NCI-H187 (cell line): Measurements from ENCODE around the gene LRP5.
"Not testable (repeated sequence)": the region's sequence is repeated elsewhere in the genome, so short reads cannot be mapped to it uniquely, and the experiment has no call there.

Experiments
- DNase-seq, 2 experiments: peaks; one replicate each; lab custom pipeline; 2025; lab: John Stamatoyannopoulos, UW

Gene LRP5

DNA sequence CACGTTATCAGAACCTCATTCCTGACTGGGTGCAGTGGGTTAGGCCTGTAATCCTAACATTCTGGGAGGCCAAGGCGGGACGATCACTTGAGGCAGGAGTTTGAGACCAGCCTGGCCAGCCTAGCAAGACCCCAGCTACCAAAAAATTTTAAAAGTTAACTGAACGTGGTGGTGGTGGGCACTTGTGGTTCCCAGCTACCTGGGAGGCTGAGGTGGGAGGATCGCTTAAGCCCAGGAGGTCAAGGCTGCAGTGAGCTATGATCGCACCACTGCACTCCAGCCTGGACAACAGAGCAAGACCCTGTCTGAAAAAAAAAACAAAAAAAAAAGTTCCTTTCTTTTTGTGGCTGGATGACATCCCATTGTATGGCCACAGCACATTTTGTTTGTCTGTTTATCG, 80.4 kb downstream of the LRP5 start:
- DNase-seq = no peak

DNA sequence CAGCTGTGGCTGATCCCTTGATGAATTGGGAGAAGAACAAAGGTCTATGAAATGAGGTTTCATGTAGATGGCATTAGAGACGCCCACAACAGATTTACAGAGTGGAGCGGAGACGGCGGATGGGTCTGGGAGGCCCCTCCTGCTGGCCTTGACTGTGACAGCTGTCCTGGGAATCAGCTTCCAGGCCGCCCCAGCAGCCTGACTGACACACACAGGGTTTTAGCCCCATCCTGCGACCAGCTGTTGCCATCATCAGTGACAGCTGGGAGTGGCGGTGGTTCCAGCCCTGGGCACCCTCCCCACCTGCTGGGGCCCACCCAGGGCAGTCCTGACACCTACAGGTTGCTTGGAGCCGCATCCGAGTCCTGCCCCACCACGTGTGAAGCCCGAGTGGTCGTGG, 84.1 kb downstream of the LRP5 start:
- DNase-seq = no peak

DNA sequence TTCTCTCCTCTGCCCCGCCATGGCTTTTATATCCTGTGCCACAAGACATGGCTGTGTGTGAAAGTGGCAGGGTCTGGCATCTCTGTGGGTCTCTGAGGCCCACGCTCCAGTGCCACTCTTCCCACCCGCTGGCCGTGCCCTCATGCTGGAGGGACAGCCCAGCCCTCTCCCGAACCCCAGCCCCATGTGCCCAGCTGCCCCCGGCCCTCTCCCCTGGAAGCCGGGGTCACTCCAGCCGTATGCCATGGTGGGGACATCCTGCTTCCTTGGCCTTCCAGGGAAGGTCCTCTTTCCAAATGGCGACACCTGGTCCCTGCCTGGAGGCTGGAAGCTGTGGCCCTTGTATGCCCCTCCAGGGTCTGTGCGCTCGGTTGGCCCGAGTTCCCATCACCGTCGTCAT, 84.9 kb downstream of the LRP5 start:
- DNase-seq = no peak

DNA sequence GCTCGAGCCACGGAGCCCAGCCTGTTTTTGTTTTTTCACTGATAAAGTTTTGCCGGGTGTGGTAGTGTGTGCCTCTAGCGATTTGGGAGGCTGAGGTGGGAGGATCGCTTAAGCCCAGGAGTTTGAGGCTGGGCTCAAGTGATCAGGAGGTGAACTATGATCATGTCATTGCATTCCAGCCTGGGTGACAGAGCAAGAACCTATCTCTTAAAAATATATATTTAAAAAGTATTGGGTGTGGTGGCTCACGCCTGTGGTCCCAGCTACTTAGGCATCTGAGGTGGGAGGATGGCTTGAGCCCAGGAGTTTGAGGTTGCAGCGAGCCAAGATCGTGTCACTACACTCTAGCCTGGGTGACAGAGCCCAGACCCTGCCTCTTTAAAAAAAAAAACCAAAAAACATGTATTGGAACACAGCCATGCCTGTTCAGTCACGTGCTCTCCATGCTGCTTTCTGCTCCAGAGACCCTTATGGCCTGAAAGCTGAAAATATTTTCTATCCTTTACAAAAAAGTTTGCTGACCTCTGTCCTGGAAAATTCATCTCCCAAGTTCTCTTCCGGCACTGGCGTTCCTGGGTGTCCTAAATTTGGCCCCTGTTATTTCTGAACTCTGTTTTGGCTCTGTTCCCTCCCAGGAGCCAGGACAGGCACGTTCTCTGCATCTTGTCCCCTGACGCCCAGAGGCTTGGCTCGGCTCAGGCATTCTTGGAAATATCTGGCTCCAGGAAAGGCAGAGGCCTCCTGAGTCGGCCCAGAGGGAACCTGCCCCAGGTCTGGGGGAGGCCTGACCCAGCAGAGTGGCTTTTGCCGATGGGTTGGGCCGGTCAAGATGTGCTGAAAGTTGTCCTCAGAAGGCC, 86.8 kb downstream of the LRP5 start:
- no peak for DNase-seq

DNA sequence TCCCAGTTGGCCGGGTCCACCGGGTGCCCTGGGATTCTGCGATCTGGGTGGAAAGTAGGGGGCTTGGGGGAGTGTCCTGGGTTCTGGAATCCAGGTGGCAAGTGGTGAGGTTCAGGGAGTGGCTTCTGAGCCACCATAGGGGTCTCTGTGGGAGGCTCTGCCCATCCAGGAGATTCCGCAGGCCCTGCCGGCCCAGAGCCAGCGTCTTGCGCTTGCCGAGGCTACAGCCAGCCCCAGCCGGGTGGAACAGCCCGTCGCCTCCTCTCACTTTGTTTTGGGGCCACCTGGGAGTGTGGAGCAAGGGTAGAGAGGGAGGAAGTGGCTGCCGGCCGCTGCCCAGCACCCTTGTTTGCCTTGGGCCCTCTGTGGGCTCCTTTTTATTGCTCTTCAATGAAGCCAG, 87.5 kb downstream of the LRP5 start:
- DNase-seq = no peak

DNA sequence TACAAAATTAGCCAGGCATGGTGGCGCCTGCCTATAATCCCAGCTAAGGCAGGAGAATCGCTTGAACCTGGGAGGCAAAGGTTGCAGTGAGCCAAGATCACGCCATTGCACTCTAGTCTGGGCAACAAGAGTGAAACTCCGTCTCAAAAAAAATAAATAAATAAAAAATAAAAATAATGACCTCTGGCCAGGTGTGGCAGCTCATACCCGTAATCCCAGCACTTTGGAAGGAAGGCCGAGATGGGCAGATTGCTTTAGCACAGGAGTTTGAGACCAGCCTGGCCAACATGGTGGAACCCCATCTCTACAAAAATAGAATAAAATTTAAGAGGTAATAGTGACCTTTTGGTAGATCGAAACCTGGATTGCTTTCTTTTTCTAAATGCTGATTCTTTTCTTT, 88.2 kb downstream of the LRP5 start:
- DNase-seq = not testable (repeated sequence)

DNA sequence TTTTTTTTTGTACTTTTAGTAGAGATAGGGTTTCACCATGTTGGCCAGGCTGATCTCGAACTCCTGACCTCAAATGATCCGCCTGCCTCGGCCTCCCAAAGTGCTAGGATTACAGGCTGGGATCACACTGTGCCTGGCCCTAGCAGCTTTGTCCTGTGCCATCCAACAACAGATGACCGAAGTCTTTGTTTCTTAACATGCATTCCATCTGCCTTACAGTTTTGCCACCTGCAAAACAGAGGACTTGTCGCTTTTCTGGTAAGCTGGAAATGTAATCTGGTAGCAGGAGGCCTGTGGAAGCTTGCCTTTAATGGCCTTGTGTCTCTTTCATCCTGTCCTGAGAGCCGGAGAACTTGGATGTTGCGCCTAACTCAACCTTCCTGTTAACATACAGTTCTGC, 89.5 kb downstream of the LRP5 start:
- no peak for DNase-seq

DNA sequence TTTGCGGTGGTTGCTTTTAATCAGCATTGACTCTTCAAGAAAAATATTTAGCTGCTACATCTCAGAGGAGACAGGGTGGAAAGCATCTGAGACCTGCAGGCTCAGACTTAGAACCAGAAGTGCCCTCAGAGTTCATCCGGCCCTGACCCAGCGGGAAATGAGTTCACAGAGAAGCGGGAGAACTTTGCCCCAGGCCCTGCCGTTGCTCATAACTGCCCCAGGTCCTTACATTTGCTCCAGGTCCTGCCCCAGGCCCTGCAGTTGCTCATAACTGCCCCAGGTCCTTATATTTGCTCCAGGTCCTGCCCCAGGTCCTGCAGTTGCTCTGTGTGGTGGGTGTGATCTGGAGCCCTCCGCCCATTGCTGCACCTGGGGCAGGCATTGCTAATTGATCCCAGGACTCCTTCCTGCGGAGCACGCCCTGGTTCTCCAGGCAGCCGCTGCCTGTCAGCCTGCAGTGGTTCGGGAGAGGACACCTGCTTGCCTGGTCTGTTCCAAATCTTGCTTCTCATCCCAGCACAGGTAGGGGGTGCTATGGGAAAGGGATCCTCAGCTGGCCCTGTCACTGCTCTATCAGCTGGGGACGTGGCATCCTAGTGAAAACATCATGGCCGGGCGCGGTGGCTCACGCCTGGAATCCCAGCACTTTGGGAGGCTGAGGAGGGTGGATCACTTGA, 90.1 kb downstream of the LRP5 start:
- DNase-seq = no peak

DNA sequence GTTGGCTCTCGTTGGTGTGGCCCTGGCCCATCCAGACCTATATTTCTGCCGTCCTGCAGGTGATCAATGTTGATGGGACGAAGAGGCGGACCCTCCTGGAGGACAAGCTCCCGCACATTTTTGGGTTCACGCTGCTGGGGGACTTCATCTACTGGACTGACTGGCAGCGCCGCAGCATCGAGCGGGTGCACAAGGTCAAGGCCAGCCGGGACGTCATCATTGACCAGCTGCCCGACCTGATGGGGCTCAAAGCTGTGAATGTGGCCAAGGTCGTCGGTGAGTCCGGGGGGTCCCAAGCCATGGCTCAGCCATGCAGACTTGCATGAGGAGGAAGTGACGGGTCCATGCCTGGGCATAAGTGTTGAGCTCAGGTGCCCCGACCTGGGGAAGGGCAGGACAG, 91.0 kb downstream of the LRP5 start:
- no peak for DNase-seq

DNA sequence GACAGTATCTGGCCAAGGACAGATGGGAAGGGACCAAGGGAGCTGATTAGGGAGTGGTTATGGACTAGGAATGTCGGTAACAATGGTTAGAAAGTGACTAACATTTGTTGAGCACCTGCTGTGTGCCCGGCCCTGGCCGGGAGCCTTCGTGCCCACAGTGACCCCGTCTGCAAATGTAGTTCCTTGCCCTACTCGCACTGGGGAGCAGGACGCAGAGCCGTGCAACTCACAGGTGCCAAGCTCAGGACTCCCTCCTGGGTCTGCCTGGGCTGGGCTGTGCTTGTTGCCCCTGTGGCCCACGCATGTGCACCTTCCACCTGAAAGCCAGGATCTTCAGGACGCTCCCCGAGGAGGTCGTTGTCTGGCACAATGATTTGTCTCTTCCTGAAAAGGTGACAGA, 91.4 kb downstream of the LRP5 start:
- no peak for DNase-seq

DNA sequence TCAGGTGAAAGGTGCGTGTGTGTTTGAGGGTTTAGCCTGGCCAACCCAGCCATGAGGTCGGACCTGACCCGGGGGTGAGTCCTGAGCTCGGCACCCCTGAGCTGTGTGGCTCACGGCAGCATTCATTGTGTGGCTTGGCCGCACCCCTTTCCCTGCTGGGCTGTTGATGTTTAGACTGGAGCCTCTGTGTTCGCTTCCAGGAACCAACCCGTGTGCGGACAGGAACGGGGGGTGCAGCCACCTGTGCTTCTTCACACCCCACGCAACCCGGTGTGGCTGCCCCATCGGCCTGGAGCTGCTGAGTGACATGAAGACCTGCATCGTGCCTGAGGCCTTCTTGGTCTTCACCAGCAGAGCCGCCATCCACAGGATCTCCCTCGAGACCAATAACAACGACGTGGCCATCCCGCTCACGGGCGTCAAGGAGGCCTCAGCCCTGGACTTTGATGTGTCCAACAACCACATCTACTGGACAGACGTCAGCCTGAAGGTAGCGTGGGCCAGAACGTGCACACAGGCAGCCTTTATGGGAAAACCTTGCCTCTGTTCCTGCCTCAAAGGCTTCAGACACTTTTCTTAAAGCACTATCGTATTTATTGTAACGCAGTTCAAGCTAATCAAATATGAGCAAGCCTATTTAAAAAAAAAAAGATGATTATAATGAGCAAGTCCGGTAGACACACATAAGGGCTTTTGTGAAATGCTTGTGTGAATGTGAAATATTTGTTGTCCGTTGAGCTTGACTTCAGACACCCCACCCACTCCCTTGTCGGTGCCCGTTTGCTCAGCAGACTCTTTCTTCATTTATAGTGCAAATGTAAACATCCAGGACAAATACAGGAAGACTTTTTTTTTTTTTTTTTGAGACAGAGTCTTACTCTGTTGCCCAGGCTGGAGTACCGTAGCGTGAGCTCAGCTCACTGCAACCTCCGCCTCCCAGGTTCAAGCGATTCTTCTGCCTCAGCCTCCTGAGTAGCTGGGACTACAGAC, 94.2 kb downstream of the LRP5 start:
- no peak for DNase-seq

DNA sequence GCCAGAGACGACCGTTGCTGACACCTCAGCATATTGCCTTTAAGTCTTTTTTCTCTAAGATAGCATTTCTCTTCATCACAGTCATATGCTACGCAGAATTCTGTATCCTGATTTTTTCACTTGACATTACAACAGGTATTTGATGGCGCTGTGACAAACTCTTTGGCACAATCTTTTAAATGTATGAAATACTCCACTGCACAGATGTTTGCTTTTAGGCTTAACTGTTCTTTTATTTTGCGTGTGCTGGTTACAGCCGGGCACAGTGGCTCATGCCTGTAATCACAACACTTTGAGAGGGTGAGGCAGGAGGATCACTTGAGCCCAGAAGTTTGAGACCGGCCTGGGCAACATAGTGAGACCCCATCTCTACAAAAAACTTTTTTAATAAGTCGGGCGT, 96.1 kb downstream of the LRP5 start:
- DNase-seq = no peak

DNA sequence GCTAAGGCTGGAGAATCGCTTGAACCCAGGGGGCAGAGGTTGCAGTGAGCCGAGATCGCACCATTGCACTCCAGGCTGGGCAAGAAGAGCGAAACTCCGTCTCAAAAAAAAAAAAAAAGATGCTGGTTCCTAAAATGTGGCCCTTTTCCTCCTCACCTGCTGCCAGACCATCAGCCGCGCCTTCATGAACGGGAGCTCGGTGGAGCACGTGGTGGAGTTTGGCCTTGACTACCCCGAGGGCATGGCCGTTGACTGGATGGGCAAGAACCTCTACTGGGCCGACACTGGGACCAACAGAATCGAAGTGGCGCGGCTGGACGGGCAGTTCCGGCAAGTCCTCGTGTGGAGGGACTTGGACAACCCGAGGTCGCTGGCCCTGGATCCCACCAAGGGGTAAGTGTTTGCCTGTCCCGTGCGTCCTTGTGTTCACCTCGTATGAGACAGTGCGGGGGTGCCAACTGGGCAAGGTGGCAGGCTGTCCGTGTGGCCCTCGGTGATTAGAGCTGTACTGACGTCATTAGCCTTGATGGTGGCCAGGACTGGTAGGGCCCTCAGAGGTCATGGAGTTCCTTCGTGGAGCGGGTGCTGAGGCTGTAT, 97.5 kb downstream of the LRP5 start:
- no peak for DNase-seq

DNA sequence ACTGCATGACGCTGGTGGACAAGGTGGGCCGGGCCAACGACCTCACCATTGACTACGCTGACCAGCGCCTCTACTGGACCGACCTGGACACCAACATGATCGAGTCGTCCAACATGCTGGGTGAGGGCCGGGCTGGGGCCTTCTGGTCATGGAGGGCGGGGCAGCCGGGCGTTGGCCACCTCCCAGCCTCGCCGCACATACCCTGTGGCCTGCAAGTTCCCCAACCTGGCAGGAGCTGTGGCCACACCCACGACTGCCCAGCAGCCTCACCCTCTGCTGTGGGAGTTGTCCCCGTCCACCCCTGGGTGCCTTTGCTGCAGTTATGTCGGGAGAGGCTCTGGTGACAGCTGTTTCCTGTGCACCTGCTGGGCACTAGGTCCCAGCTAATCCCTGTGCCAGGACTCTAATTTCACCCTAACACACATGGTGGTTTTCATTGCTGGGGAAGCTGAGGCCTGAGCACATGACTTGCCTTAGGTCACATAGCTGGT, 99.2 kb downstream of the LRP5 start:
- DNase-seq = no peak

DNA sequence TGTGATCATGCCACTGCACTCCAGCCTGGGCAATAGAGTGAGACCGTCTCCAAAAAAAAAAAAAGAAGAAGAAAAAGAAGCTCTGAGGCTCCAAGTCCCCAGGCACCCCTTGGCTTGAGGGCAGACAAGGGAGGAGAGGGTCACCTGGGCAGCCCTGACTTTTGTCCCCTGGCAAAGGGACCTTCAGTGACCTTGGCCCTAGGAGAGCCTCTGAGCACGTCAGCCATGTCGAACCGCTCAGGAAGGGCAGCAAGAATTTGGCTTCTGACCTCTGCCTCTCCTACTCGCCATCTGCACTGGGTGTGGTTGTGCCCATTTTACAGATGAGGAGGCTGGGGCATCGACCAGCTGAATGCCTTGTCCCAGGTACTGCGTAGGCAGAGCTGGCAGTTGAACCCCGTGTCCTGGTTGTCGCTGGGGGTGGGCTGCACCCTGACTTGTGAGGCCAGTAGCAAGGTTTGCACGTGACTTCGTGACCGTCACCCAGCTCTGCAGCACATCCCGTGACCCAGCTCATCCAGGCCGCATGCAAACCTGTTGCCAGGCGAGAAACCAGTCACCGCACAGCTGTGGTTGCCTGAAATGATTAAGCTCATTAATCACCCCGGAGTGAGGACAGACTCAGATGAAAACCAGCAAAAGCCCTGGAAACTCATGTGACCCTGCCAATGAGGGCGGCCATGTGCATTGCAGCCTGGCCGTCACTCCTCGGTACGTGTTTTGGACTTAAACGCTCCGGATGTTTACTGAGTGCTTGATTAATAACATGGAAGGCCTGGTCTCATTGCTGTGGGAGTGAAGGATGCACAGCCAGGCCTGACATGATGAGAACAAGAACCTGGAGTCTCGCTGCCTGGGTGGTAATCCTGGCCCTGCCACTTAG, 100.4 kb downstream of the LRP5 start:
- no peak for DNase-seq

DNA sequence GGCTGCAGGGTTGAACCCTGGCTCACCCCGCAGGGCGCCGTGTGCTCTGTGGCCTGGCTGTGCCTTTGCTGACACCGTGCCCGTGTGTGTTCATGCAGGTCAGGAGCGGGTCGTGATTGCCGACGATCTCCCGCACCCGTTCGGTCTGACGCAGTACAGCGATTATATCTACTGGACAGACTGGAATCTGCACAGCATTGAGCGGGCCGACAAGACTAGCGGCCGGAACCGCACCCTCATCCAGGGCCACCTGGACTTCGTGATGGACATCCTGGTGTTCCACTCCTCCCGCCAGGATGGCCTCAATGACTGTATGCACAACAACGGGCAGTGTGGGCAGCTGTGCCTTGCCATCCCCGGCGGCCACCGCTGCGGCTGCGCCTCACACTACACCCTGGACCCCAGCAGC, 101.2 kb downstream of the LRP5 start:
- no peak for DNase-seq

DNA sequence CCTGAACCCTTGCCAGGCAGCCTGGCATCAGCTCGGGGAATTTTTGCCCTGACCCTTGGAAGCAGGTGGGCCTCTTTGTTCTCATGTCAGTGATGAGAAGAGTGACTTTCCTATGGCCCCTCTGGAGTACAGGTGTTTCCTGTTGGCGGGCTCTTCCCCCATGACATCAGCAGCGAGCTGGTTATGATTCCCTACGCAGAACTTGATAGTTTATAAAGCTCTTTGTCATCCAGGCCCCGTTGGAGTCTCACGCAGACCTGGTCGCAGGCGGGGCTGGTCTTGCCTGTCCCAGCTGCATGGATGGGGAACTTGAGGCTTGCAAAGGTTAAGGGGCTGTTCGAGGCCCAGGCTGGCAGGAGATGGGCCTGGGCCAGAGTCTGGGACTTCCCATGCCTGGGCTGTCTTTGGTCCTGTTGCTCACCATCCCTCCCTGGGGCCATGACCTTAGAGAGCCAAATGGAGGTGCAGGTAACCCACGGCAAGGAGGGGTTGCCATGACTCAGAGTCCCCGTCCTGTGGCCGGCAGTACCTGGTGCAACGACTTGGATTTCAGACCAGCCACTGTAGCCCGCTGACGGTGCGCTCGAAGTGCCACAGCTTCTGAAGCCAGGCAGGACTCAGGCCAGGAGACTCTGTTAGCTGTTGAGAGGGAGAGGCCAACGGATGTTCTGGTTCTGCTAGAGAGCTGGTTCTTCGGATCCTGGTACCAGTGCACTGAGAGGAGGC, 102.3 kb downstream of the LRP5 start:
- no peak for DNase-seq

DNA sequence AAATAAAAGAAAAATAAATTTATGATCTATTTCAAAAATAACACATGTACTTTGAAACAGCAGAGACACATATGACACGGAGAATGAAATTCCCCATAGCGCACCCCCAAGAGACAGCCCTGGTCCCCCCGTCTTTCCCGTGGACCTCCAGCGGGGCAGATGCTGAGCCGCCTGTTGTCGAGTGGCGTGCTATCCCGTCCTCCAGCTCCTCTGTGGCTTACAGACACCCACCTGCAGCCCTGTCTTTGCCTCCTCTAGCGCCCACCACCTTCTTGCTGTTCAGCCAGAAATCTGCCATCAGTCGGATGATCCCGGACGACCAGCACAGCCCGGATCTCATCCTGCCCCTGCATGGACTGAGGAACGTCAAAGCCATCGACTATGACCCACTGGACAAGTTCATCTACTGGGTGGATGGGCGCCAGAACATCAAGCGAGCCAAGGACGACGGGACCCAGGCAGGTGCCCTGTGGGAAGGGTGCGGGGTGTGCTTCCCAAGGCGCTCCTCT, 103.7 kb downstream of the LRP5 start:
- DNase-seq = no peak

DNA sequence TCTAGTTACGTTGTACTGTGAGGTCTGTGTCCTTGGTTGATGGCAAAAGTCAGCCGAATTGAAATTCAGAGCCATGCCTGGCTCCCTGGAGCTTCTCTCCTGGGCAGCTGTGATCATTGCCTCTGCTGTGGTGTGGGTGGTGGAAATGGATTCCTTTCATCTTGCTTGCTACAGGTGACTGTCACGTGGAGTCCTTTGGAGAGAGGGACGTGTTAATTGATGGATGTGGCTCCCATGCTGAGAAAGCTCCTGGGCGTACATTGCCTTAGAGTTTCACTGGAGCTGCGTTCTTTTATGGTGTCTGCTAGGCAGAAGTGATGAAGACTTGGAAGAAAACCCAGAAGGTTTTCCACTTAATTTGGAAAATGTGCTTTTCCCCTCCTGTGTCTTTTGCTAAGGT, 106.3 kb downstream of the LRP5 start:
- no peak for DNase-seq

DNA sequence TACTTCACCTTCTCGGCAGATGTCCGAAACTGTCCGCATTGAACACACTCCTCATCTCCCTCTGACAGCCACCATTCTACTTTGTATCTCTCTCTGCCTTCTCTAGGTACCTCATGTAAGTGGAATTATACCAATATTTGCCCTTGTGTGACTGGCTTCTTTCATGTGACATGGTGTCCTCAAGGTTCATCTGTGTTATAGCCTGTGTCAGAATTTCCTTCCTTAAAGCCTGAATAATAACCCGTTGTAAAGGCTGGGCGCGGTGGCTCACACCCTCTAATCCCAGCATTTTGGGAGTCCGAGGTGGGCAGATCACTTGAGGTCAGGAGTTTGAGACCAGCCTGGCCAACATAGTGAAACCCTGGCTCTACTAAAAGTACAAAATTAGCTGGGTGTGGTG, 107.8 kb downstream of the LRP5 start:
- no peak for DNase-seq
